Liver (tissue), 3 donors: ENCODE results near the gene TMEM151B.
"Not testable (repeated sequence)": the region's sequence is repeated elsewhere in the genome, so short reads cannot be mapped to it uniquely, and the experiment has no call there.

ENCODE experiments used
- GABPA ChIP-seq, 2 donors: IDR thresholded peaks in 1 of 2; conservative IDR thresholded peaks in 1 of 2; 2 replicates each; pipeline ENCODE4 v1.6.1; 2016; ENCODE audit warnings: antibody characterized with exemption in 2 of 2, mild to moderate bottlenecking in 1 of 2, moderate library complexity in 1 of 2
- JUND ChIP-seq, 2 donors: IDR thresholded peaks; 2 replicates each; pipeline ENCODE4 v1.6.1; 2016; ENCODE audit warnings: antibody characterized with exemption in 2 of 2
- RXRA ChIP-seq, 2 donors: IDR thresholded peaks; 2 replicates each; pipeline ENCODE4 v1.6.1; 2017 to 2018; ENCODE audit warnings: antibody characterized with exemption in 2 of 2, mild to moderate bottlenecking in 1 of 2
- SP1 ChIP-seq: IDR thresholded peaks from 2 replicates; pipeline ENCODE4 v1.6.1; 2018; ENCODE audit warnings: antibody characterized with exemption, mild to moderate bottlenecking
- TAF1 ChIP-seq: conservative IDR thresholded peaks from 2 replicates; pipeline ENCODE4 v1.6.1; 2016; ENCODE audit warnings: antibody characterized with exemption, mild to moderate bottlenecking
- TF ChIP-seq, protein P1 (sequence below): fragments of 150-350 bp; IDR thresholded peaks from 2 replicates; pipeline ENCODE4 v1.5.1; 2017; ENCODE audit warnings: improper control_type of control experiment, low read depth, low read length; ENCODE audit not compliant: missing input control
- TF ChIP-seq, protein P2 (sequence below): IDR thresholded peaks from 2 replicates; pipeline ENCODE4 v1.6.1; 2016; ENCODE audit warnings: antibody characterized with exemption, mild to moderate bottlenecking
- TF ChIP-seq, protein P3 (sequence below): IDR thresholded peaks from 2 replicates; pipeline ENCODE4 v1.6.1; 2016; ENCODE audit warnings: antibody characterized with exemption
- donor health status: healthy.
- donor health status: healthy.

DNA sequence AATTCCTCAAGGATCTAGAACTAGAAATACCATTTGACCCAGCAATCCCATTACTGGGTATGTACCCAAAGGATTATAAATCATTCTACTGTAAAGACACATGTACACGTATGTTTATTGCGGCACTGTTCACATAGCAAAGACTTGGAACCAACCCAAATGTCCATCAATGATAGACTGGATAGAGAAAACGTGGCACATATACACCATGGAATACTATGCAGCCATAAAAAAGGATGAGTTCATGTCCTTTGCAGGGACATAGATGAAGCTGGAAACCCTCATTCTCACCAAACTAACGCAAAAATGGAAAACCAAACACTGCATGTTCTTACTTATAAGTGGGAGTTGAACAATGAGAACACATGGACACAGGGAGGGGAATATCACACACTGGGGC lies 76.6 kb downstream of the TMEM151B start:
- TF ChIP-seq, protein P1, sequence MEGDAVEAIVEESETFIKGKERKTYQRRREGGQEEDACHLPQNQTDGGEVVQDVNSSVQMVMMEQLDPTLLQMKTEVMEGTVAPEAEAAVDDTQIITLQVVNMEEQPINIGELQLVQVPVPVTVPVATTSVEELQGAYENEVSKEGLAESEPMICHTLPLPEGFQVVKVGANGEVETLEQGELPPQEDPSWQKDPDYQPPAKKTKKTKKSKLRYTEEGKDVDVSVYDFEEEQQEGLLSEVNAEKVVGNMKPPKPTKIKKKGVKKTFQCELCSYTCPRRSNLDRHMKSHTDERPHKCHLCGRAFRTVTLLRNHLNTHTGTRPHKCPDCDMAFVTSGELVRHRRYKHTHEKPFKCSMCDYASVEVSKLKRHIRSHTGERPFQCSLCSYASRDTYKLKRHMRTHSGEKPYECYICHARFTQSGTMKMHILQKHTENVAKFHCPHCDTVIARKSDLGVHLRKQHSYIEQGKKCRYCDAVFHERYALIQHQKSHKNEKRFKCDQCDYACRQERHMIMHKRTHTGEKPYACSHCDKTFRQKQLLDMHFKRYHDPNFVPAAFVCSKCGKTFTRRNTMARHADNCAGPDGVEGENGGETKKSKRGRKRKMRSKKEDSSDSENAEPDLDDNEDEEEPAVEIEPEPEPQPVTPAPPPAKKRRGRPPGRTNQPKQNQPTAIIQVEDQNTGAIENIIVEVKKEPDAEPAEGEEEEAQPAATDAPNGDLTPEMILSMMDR, result not testable (repeated sequence)
- TF ChIP-seq, protein P2, sequence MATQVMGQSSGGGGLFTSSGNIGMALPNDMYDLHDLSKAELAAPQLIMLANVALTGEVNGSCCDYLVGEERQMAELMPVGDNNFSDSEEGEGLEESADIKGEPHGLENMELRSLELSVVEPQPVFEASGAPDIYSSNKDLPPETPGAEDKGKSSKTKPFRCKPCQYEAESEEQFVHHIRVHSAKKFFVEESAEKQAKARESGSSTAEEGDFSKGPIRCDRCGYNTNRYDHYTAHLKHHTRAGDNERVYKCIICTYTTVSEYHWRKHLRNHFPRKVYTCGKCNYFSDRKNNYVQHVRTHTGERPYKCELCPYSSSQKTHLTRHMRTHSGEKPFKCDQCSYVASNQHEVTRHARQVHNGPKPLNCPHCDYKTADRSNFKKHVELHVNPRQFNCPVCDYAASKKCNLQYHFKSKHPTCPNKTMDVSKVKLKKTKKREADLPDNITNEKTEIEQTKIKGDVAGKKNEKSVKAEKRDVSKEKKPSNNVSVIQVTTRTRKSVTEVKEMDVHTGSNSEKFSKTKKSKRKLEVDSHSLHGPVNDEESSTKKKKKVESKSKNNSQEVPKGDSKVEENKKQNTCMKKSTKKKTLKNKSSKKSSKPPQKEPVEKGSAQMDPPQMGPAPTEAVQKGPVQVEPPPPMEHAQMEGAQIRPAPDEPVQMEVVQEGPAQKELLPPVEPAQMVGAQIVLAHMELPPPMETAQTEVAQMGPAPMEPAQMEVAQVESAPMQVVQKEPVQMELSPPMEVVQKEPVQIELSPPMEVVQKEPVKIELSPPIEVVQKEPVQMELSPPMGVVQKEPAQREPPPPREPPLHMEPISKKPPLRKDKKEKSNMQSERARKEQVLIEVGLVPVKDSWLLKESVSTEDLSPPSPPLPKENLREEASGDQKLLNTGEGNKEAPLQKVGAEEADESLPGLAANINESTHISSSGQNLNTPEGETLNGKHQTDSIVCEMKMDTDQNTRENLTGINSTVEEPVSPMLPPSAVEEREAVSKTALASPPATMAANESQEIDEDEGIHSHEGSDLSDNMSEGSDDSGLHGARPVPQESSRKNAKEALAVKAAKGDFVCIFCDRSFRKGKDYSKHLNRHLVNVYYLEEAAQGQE, result not testable (repeated sequence)
- not testable (repeated sequence) for TF ChIP-seq RXRA (IDR thresholded peaks at IDR 0.05); SP1; JUND (IDR thresholded peaks at IDR 0.05); GABPA (IDR thresholded peaks at IDR 0.05 in 1 of 2, conservative IDR thresholded peaks at IDR 0.05 in 1 of 2); TAF1
- TF ChIP-seq, protein P3, sequence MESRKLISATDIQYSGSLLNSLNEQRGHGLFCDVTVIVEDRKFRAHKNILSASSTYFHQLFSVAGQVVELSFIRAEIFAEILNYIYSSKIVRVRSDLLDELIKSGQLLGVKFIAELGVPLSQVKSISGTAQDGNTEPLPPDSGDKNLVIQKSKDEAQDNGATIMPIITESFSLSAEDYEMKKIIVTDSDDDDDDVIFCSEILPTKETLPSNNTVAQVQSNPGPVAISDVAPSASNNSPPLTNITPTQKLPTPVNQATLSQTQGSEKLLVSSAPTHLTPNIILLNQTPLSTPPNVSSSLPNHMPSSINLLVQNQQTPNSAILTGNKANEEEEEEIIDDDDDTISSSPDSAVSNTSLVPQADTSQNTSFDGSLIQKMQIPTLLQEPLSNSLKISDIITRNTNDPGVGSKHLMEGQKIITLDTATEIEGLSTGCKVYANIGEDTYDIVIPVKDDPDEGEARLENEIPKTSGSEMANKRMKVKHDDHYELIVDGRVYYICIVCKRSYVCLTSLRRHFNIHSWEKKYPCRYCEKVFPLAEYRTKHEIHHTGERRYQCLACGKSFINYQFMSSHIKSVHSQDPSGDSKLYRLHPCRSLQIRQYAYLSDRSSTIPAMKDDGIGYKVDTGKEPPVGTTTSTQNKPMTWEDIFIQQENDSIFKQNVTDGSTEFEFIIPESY, result not testable (repeated sequence)
